HEK293T (cell line): ENCODE measurements around the gene FAM171A1.

ENCODE experiments used
- ARNT ChIP-seq: fragments of 450-650 bp; IDR thresholded peaks from 2 replicates; pipeline ENCODE4 v1.6.1; 2017; ENCODE audit warnings: mild to moderate bottlenecking
- ELF4 ChIP-seq: fragments of 450-650 bp; IDR thresholded peaks from 2 replicates; pipeline ENCODE4 v1.6.1; 2017; ENCODE audit warnings: antibody characterized with exemption
- FOXA1 ChIP-seq: fragments of 450-650 bp; IDR thresholded peaks from 2 replicates; pipeline ENCODE4 v1.6.1; 2016; ENCODE audit warnings: mild to moderate bottlenecking
- FOXK2 ChIP-seq: fragments of 450-650 bp; IDR thresholded peaks from 2 replicates; pipeline ENCODE4 v1.6.1; 2016; ENCODE audit warnings: mild to moderate bottlenecking
- FOXM1 ChIP-seq: fragments of 450-650 bp; IDR thresholded peaks from 2 replicates; pipeline ENCODE4 v1.6.1; 2017; ENCODE audit warnings: mild to moderate bottlenecking, borderline replicate concordance
- HDGF ChIP-seq: fragments of 450-650 bp; IDR thresholded peaks from 2 replicates; pipeline ENCODE4 v1.6.1; 2017; ENCODE audit warnings: antibody characterized with exemption, borderline replicate concordance
- L3MBTL2 ChIP-seq: fragments of 450-650 bp; conservative IDR thresholded peaks from 2 replicates; pipeline ENCODE4 v1.6.1; 2016; ENCODE audit warnings: mild to moderate bottlenecking
- LEF1 ChIP-seq: fragments of 450-650 bp; IDR thresholded peaks from 2 replicates; pipeline ENCODE4 v1.6.1; 2017; ENCODE audit warnings: mild to moderate bottlenecking, borderline replicate concordance
- SP1 ChIP-seq: fragments of 450-650 bp; IDR thresholded peaks from 2 replicates; pipeline ENCODE4 v1.6.1; 2017
- SUZ12 ChIP-seq: fragments of 450-650 bp; IDR thresholded peaks from 2 replicates; pipeline ENCODE4 v1.6.1; 2016; ENCODE audit warnings: mild to moderate bottlenecking
- TARDBP ChIP-seq: fragments of 450-650 bp; IDR thresholded peaks from 2 replicates; pipeline ENCODE4 v1.6.1; 2016
- ZNF384 ChIP-seq: fragments of 450-650 bp; IDR thresholded peaks from 2 replicates; pipeline ENCODE4 v1.6.1; 2016

DNA sequence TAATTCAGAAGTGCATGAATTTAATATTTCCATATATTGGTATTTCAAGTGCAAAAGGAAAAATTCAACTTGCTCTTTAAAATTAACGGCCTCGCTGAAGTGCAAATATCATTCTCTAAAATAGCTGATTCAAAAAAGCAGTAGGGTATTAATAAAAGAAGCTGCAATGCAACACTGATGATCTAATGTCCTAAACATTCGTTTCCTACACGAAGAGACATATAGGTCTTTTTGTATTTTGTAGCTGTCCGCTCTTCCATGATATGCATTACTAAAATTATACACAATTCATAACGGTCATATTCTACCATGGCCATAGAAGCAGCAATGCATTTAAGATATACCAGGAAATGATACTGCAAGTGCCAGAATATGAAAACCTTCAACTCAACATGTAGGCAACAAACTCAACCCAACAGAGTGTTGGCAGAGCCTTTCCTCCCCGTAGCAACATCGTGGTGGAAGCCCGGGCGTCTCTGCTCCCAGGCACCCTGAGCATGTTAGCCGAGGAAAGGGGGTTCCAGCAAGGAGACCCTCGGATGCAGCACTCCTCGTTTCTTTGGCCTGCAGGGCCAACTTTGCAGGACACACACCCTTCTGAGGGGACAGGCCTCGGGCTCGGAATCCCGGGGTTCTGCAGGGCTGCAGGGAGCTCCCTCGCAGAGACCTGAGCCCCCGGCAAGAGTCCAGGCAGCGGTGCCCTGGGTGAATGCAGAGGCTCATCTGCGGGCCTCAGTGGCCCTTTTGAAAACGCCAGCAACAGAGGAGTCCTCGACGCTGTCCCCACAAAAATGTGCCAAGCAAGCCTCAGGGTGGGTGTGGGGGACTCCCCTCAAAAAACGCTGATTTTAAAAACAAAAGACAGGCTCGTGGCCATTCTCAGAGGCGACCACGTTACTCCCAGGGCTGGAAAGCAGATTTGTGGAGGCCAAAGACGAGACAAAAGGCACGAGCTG is 1.6 kb downstream of the FAM171A1 start:
- TF ChIP-seq SP1 = no peak
- no peak for TF ChIP-seq FOXK2
- TF ChIP-seq L3MBTL2 = no peak
- TF ChIP-seq ARNT = no peak
- TF ChIP-seq FOXM1 = no peak
- TF ChIP-seq FOXA1 = no peak
- TF ChIP-seq ELF4 = no peak
- TF ChIP-seq HDGF = no peak
- TF ChIP-seq SUZ12 = no peak
- TF ChIP-seq TARDBP = no peak
- TF ChIP-seq ZNF384 = no peak
- no peak for TF ChIP-seq LEF1
